Neural progenitor cell (in vitro differentiated cells): ENCODE data around the gene LPCAT2.

Source experiments
- CTCF ChIP-seq: fragments of 200-600 bp; sonication (generic); IDR thresholded peaks from 2 replicates; pipeline ENCODE4 v1.5.1; 2017; ENCODE audit warnings: antibody characterized with exemption, mild to moderate bottlenecking
- EZH2 ChIP-seq: fragments of 200-600 bp; sonication (generic); IDR thresholded peaks from 2 replicates; pipeline ENCODE4 v1.6.1; 2017; ENCODE audit warnings: antibody characterized with exemption, mild to moderate bottlenecking, moderate library complexity

- no peak for TF ChIP-seq CTCF
- no peak for TF ChIP-seq EZH2
These were observed 29.9 kb upstream of the LPCAT2 start, which contains the start of gene MMP2 for GRCh38 chr16:55478827-55479429.
